Ovary (tissue), 9 donors: ENCODE data around the gene B4GALNT4. TPM values are rescaled to one million over a fixed set of nuclear protein-coding genes. Genes with fewer than 3 reads are reported as not detected.
A peak's percentile ranks its signal among the peaks of the same experiment; 100 is the strongest.
"Not testable (repeated sequence)": the region's sequence is repeated elsewhere in the genome, so short reads cannot be mapped to it uniquely, and the experiment has no call there.

ENCODE experiments used
- DNase-seq, 5 donors: peaks; one replicate each; pipeline ENCODE4 v3.0.0-alpha.2; 2019 to 2020
- H3K27ac ChIP-seq, 2 donors: fragments of 200-600 bp; one replicate each; pipeline versions ENCODE4 v1.5.1 to v1.8.0; 2019 to 2022
- H3K27me3 ChIP-seq: fragments of 200-600 bp; one replicate; pipeline ENCODE4 v1.8.0; 2022
- H3K36me3 ChIP-seq: fragments of 200-600 bp; sonication (generic); one replicate; pipeline ENCODE4 v1.5.1; 2019
- H3K4me1 ChIP-seq: one replicate; pipeline ENCODE4 v1.8.1; 2013; ENCODE audit warnings: mild to moderate bottlenecking, moderate library complexity; ENCODE audit not compliant: insufficient read depth
- H3K4me3 ChIP-seq: fragments of 200-600 bp; sonication (generic); one replicate; pipeline ENCODE4 v1.5.1; 2017
- H3K9me3 ChIP-seq, 2 donors: fragments of 200-600 bp in 1 of 2; sonication (generic) in 1 of 2; one replicate each; pipeline versions ENCODE4 v1.5.1 to v1.8.1; 2013 to 2019; ENCODE audit warnings: mild to moderate bottlenecking in 1 of 2, moderate library complexity in 1 of 2
- CTCF ChIP-seq, 3 donors: fragments of 450-650 bp in 2 of 3; fragments of 200-600 bp in 1 of 3; IDR thresholded peaks; one replicate each; pipeline versions ENCODE4 v1.5.1 to v1.8.0; 2016 to 2022; ENCODE audit warnings: antibody characterized with exemption in 3 of 3, mild to moderate bottlenecking in 1 of 3
- EP300 ChIP-seq: sonication (generic); formaldehyde crosslinking; IDR thresholded peaks from one replicate; pipeline ENCODE4 v1.6.1; 2017; ENCODE audit warnings: antibody characterized with exemption
- POLR2A ChIP-seq: fragments of 450-650 bp; IDR thresholded peaks from one replicate; pipeline ENCODE4 v1.6.1; 2017; ENCODE audit warnings: antibody characterized with exemption, mild to moderate bottlenecking, moderate library complexity
- WGBS, 3 donors: extraction: QIAGEN DNeasy Blood & Tissue Kit in 1 of 3; methylation state at CpG; one replicate each; pipeline versions ENCODE4 v1.1.5 to v1.1.7; 2013 to 2017; 5-methylcytosine and 5-hydroxymethylcytosine counted together
- intact Hi-C, 4 donors: fragments of 100-400 bp; cut with DNase I; formaldehyde crosslinking; loops; one replicate each; pipeline versions ENCODE4 v1.11.0 to v1.15.1; 2022 to 2023
- polyA plus RNA-seq, 2 donors: library from polyadenylated mRNA; stranded (reverse); fragments of 200-250 nt in 1 of 2; fragments of 350-450 nt in 1 of 2; fragmentation: Illumina TruSeq in 1 of 2; extraction: RNeasy Lipid Tissue Mini Kit (QIAGEN cat#74804) in 1 of 2; gene quantifications; one replicate each; pipeline ENCODE4 v1.2.3, GENCODE V29; 2013 to 2014
- total RNA-seq, 7 donors: library from RNA; depleted of rRNA in 2 of 7; stranded (reverse); fragments of >200 nt in 2 of 7; fragmentation: NEBNext Ultra II Directional in 3 of 7; extraction: Animal tissue kit (Norgen Biotek cat#: 25700) in 3 of 7; gene quantifications; one replicate each; pipeline versions ENCODE4 v1.1.0 to v1.2.4, GENCODE V29; 2016 to 2023
- donor health status: DM: no; HTN: no; CAD: no; lungs with moderate emphysema.
- donor health status: DM: no; HTN: no; CAD: no.
- donor health status: Bipolar disorder and iron deficiency.
- donor health status: DM: yes; HTN: yes; CAD: no.
- donor health status: DM: no; HTN: no; CAD: no.
- donor health status: DM: yes; HTN: yes; CAD: no.

B4GALNT4 gene
- total and polyA plus RNA-seq, 9 donors = 1.3 to 90.3 (median 52.5) TPM

GRCh38 chr11:331358-332060 is 37.8 kb upstream of the B4GALNT4 start:
- H3K4me1 ChIP-seq = peaks cover 20% of the 10 kb centered on the region
- no peak overlapping the region for H3K4me3 ChIP-seq
- DNase-seq = peak in 2 of 5 donors; percentile 15 to 30
- H3K27ac ChIP-seq = no peak overlapping the region
- WGBS, 3 donors = 78 to 84% (median 83%) methylated on average over 19 of the region's 19 CpGs
- TF ChIP-seq EP300 = no peak
- no peak for TF ChIP-seq POLR2A
- TF ChIP-seq CTCF (IDR thresholded peaks at IDR 0.05) = no peak
- no peaks in the 10 kb centered on the region for H3K27me3 ChIP-seq
- intact Hi-C loops = no loop called here
- no peaks in the 10 kb centered on the region for H3K36me3 ChIP-seq
- no peaks in the 10 kb centered on the region for H3K9me3 ChIP-seq

- no peaks in the 10 kb centered on the region for H3K9me3 ChIP-seq
- peaks cover 16% of the 10 kb centered on the region for H3K4me1 ChIP-seq
- H3K36me3 ChIP-seq = no peaks in the 10 kb centered on the region
- no peaks in the 10 kb centered on the region for H3K27me3 ChIP-seq
- H3K4me3 ChIP-seq = no peak overlapping the region
- H3K27ac ChIP-seq = no peak overlapping the region
- intact Hi-C loops = no loop called here
- 93 to 96% (median 94%) methylated on average over 23 of the region's 23 CpGs for whole genome bisulfite sequencing, 3 donors
- DNase-seq = peak in 2 of 5 donors; percentile 20 to 35
- TF ChIP-seq EP300 = no peak
- no peak for TF ChIP-seq CTCF (IDR thresholded peaks at IDR 0.05)
- no peak for TF ChIP-seq POLR2A
These were observed 36.4 kb upstream of the B4GALNT4 start for GRCh38 chr11:332651-333480.

GRCh38 chr11:333616-334263 is 35.6 kb upstream of the B4GALNT4 start:
- H3K27ac ChIP-seq, intact Hi-C loops, H3K4me3 ChIP-seq, H3K9me3 ChIP-seq, H3K36me3 ChIP-seq, H3K27me3 ChIP-seq: not testable (repeated sequence)
- WGBS, 3 donors = 84 to 86% (median 84%) methylated on average over 17 of the region's 17 CpGs
- H3K4me1 ChIP-seq = peaks cover 16% of the 10 kb centered on the region
- peak in 2 of 5 donors; percentile 20 to 37 for DNase-seq

GRCh38 chr11:334264-334994 is 34.9 kb upstream of the B4GALNT4 start:
- 28 to 45% (median 41%) methylated on average over 25 of the region's 25 CpGs for WGBS, 3 donors
- DNase-seq = peak in 4 of 5 donors; percentile 28 to 80 (median 60)

More at GRCh38 chr11:334264-334994, 34.9 kb upstream of the B4GALNT4 start:
- no peaks in the 10 kb centered on the region for H3K36me3 ChIP-seq
- H3K4me3 ChIP-seq = no peak overlapping the region
- H3K27me3 ChIP-seq = no peaks in the 10 kb centered on the region
- peaks cover 16% of the 10 kb centered on the region for H3K4me1 ChIP-seq
- peak overlapping the region; percentile 43 to 79 for H3K27ac ChIP-seq
- intact Hi-C loops = no loop called here
- no peaks in the 10 kb centered on the region for H3K9me3 ChIP-seq
- no peak for TF ChIP-seq EP300
- TF ChIP-seq CTCF (IDR thresholded peaks at IDR 0.05) = no peak
- TF ChIP-seq POLR2A = peak; percentile 16
